ENCODE data around the gene POU2F1.
A peak's percentile ranks its signal among the peaks of the same experiment; 100 is the strongest.

The POU2F1 gene

DNA sequence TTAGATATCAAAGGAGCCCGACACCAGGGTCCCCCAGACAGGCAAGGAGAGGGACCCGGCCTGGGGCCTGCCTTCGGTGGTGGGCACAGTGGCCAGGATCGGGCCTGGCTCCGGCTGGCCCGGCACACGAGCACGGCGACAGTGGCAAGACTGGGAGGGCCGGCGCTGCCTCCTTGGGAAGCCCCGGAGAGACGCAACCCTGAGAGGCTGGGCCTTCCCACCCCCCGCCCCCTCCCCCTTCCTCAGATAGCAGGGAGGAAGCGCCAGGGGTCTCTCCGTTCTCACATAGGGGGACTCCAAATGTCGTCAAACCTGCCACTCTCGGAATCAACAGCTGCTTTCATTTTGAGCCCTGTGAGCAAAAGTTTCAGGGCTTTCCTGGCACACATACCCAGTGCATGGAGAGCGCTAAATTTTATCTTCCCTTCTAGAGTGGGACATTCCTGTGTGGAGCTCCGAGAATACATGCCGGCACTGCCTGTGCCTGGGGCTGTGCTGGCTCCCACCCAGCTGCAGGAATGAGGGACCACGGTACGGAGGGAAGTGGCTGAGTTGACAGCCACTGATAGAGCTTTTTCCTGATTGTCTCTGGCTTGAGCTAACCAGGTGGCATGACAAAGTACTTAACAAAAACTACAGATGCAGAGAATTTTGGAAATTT is 235.2 kb downstream of the POU2F1 start:
- Histone ChIP-seq H3K27me3 (ENCODE audit: control insufficient read depth in 1 of 2, insufficient read depth in 2 of 2, low read length in 2 of 2) (peaks cover 0 to 3% of the 10 kb centered on the region in 2 donors), H3K4me3 (ENCODE audit: low read depth in 1 of 2, low read length in 2 of 2) (peak overlapping the region; percentile 74 to 84), H3K9ac (ENCODE audit: low read depth in 1 of 2, low read length in 2 of 2) (peak overlapping the region; percentile 66 to 70), H3K27ac (ENCODE audit: low read depth, low read length) (no peak overlapping the region), H3K4me1 (ENCODE audit: control insufficient read depth in 1 of 2, insufficient read depth in 2 of 2, low read length in 2 of 2) (peaks cover 0 to 4% of the 10 kb centered on the region in 2 donors), H3K36me3 (ENCODE audit: control insufficient read depth in 1 of 2, insufficient read depth in 2 of 2, low read length in 2 of 2) (no peaks in the 10 kb centered on the region), H3K9me3 (ENCODE audit: control insufficient read depth in 1 of 2, low read length in 2 of 2) (no peaks in the 10 kb centered on the region)

DNA sequence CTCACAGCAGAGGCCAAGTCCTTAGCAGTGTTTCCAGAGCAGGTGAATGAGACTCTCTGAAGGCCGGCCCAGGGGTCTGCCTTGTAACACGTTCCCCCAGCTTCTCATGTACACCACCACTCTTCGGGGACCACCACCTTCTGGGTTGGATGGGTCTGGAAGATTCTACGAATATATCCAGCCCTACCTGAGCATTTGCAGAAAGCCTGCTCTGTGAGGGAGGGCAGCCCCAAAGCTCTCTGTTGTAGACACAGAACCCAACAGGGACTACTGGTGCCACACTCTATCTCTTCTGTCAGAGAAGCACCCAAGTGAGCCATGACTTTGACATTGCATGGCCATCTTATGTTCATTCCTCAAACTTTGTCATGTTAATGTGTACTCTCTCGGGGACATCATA is 235.8 kb downstream of the POU2F1 start:
- H3K36me3 ChIP-seq (ENCODE audit: control insufficient read depth in 1 of 2, insufficient read depth in 2 of 2, low read length in 2 of 2), result no peaks in the 10 kb centered on the region
- H3K9me3 ChIP-seq (ENCODE audit: control insufficient read depth in 1 of 2, low read length in 2 of 2), result no peaks in the 10 kb centered on the region
- H3K9ac ChIP-seq (ENCODE audit: low read depth in 1 of 2, low read length in 2 of 2), result no peak overlapping the region
- peaks cover 0 to 4% of the 10 kb centered on the region in 2 donors for H3K4me1 ChIP-seq (ENCODE audit: control insufficient read depth in 1 of 2, insufficient read depth in 2 of 2, low read length in 2 of 2)
- H3K4me3 ChIP-seq (ENCODE audit: low read depth in 1 of 2, low read length in 2 of 2), result peak overlapping the region in 1 of 2 donors; percentile 74
- H3K27ac ChIP-seq (ENCODE audit: low read depth, low read length), result no peak overlapping the region
- peaks cover 0 to 3% of the 10 kb centered on the region in 2 donors for H3K27me3 ChIP-seq (ENCODE audit: control insufficient read depth in 1 of 2, insufficient read depth in 2 of 2, low read length in 2 of 2)

DNA sequence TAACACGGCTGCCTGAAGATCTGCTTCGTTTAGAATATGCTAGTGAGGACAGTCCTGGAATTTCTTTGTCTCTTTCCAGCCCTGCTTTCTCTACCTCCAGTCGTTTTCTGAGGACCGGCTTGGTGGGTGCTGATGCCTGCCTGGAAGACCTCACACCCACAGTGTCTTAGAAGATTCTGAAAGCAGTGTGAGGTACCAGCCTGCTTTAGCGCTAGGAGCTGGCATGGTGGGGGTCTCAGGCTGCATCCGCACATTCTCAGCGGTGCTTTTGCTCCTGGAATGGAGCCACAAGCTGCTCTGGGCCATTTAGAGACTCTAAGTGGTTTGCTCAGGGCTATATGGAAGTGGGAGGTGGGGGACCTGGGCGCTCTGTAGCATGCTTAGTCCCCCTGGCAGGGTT is 236.2 kb downstream of the POU2F1 start:
- Histone ChIP-seq H3K27ac (ENCODE audit: low read depth, low read length) (no peak overlapping the region), H3K4me1 (ENCODE audit: control insufficient read depth in 1 of 2, insufficient read depth in 2 of 2, low read length in 2 of 2) (peaks cover 0 to 4% of the 10 kb centered on the region in 2 donors)

DNA sequence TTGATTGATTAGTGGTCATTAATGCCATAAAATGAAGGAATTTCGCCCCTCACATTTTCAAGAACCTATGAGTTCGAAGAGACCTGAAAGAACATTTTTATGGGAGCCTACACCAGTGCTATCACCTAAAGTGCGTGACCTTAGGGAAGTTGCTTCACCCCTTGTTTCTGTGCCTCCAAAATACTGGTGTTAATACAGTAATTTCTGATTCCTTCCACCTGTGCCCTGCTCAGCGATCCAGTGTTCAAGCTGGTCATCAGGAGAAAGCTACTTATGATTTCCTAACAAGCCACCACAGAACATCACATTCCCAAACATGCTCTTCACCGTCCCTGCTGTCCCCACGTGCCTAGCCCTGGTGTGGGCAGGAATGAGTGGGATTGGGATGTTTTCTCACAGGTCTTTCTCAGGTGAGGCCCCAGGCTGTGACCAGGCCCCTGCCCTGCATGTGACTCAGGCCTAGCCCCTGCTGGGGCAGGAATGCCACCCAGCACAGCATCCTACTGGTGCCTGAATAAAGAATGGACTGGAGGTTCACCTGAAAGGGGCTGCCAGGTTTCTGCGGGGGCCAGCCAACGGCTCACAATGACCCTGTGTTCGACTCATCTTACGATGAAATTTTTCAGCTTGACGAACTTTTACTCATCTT is 237.4 kb downstream of the POU2F1 start:
- Histone ChIP-seq H3K9me3 (ENCODE audit: control insufficient read depth in 1 of 2, low read length in 2 of 2) (no peaks in the 10 kb centered on the region), H3K9ac (ENCODE audit: low read depth in 1 of 2, low read length in 2 of 2) (no peak overlapping the region), H3K4me1 (ENCODE audit: control insufficient read depth in 1 of 2, insufficient read depth in 2 of 2, low read length in 2 of 2) (peaks cover 0 to 4% of the 10 kb centered on the region in 2 donors)

More for the DNA sequence above, 236.2 kb downstream of the POU2F1 start:
- Histone ChIP-seq H3K36me3 (ENCODE audit: control insufficient read depth in 1 of 2, insufficient read depth in 2 of 2, low read length in 2 of 2) (no peaks in the 10 kb centered on the region), H3K9me3 (ENCODE audit: control insufficient read depth in 1 of 2, low read length in 2 of 2) (no peaks in the 10 kb centered on the region), H3K27me3 (ENCODE audit: control insufficient read depth in 1 of 2, insufficient read depth in 2 of 2, low read length in 2 of 2) (peaks cover 0 to 3% of the 10 kb centered on the region in 2 donors), H3K4me3 (ENCODE audit: low read depth in 1 of 2, low read length in 2 of 2) (no peak overlapping the region), H3K9ac (ENCODE audit: low read depth in 1 of 2, low read length in 2 of 2) (no peak overlapping the region)

DNA sequence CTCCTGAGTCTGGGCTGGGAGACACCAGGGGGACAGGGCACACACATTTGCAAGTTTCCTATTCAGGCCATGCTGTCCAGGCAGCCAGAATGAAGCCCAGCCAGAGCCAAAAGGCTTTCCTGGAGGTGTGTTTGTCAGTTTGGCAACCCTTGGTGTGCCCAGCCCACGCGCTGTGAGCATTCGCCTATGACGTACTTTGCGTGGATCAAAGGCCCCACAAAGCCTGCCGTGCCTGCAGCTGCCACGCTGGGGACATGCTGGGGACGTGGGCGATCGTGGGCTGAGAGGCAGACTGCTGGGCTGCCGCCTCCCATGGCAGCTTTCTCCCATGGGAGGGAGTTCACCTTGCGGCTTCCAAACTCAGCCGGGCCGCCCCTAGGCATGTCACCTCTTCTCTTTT is 240.2 kb downstream of the POU2F1 start:
- H3K9me3 ChIP-seq (ENCODE audit: control insufficient read depth in 1 of 2, low read length in 2 of 2), result no peaks in the 10 kb centered on the region
- no peaks in the 10 kb centered on the region for H3K4me1 ChIP-seq (ENCODE audit: control insufficient read depth in 1 of 2, insufficient read depth in 2 of 2, low read length in 2 of 2)
- H3K27ac ChIP-seq (ENCODE audit: low read depth, low read length), result no peak overlapping the region
- H3K27me3 ChIP-seq (ENCODE audit: control insufficient read depth in 1 of 2, insufficient read depth in 2 of 2, low read length in 2 of 2), result no peaks in the 10 kb centered on the region
- H3K9ac ChIP-seq (ENCODE audit: low read depth in 1 of 2, low read length in 2 of 2), result no peak overlapping the region
- H3K36me3 ChIP-seq (ENCODE audit: control insufficient read depth in 1 of 2, insufficient read depth in 2 of 2, low read length in 2 of 2), result no peaks in the 10 kb centered on the region
- no peak overlapping the region for H3K4me3 ChIP-seq (ENCODE audit: low read depth in 1 of 2, low read length in 2 of 2)

More for the DNA sequence above, 237.4 kb downstream of the POU2F1 start:
- Histone ChIP-seq H3K36me3 (ENCODE audit: control insufficient read depth in 1 of 2, insufficient read depth in 2 of 2, low read length in 2 of 2) (no peaks in the 10 kb centered on the region), H3K27ac (ENCODE audit: low read depth, low read length) (no peak overlapping the region), H3K27me3 (ENCODE audit: control insufficient read depth in 1 of 2, insufficient read depth in 2 of 2, low read length in 2 of 2) (no peaks in the 10 kb centered on the region), H3K4me3 (ENCODE audit: low read depth in 1 of 2, low read length in 2 of 2) (no peak overlapping the region)

DNA sequence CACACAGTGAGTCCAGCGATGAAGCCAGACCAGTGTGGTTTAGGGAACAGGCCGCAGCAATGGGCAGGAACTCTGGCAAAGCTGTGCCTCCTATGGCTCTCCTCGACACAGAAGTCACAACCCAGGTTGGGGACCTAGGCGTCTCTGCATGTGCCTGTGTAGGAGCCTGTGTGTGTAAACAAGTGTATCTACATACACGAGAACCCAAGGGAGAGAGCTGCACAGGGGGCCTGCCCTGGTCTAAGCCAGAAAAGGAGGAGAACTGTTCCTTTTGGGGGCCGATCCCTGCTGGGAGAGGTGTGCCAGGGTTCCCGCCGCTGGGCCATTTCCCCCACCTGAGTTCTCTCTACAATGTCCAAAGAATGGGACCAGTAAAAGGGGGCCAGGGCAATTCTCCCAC is 241.7 kb downstream of the POU2F1 start:
- no peak overlapping the region for H3K4me3 ChIP-seq (ENCODE audit: low read depth in 1 of 2, low read length in 2 of 2)
- no peak overlapping the region for H3K27ac ChIP-seq (ENCODE audit: low read depth, low read length)
- H3K9ac ChIP-seq (ENCODE audit: low read depth in 1 of 2, low read length in 2 of 2), result no peak overlapping the region
- no peaks in the 10 kb centered on the region for H3K27me3 ChIP-seq (ENCODE audit: control insufficient read depth in 1 of 2, insufficient read depth in 2 of 2, low read length in 2 of 2)
- no peaks in the 10 kb centered on the region for H3K9me3 ChIP-seq (ENCODE audit: control insufficient read depth in 1 of 2, low read length in 2 of 2)
- H3K4me1 ChIP-seq (ENCODE audit: control insufficient read depth in 1 of 2, insufficient read depth in 2 of 2, low read length in 2 of 2), result no peaks in the 10 kb centered on the region
- no peaks in the 10 kb centered on the region for H3K36me3 ChIP-seq (ENCODE audit: control insufficient read depth in 1 of 2, insufficient read depth in 2 of 2, low read length in 2 of 2)

DNA sequence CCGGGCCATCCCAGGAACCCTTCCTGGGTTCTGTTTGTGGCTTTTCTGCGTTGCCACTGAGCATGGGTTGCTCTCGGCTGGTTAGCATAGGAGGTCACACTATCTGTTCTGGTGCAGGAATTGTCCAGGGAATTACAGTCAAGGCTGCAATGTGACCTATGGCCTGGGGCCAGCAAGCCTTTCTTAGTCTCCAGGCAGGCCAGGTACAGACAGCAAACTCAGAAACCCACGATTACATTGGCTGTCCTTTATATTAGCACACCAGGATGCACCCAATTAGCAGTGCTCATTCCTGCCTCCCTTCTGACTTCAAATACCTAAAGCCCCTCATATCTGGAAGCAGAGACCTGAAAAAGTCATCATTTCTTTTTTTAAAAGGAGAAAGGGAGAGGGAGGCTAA is 242.4 kb downstream of the POU2F1 start:
- Histone ChIP-seq H3K27ac (ENCODE audit: low read depth, low read length) (no peak overlapping the region), H3K9me3 (ENCODE audit: control insufficient read depth in 1 of 2, low read length in 2 of 2) (no peaks in the 10 kb centered on the region), H3K27me3 (ENCODE audit: control insufficient read depth in 1 of 2, insufficient read depth in 2 of 2, low read length in 2 of 2) (no peaks in the 10 kb centered on the region), H3K36me3 (ENCODE audit: control insufficient read depth in 1 of 2, insufficient read depth in 2 of 2, low read length in 2 of 2) (no peaks in the 10 kb centered on the region), H3K4me1 (ENCODE audit: control insufficient read depth in 1 of 2, insufficient read depth in 2 of 2, low read length in 2 of 2) (no peaks in the 10 kb centered on the region), H3K4me3 (ENCODE audit: low read depth in 1 of 2, low read length in 2 of 2) (no peak overlapping the region), H3K9ac (ENCODE audit: low read depth in 1 of 2, low read length in 2 of 2) (no peak overlapping the region)

DNA sequence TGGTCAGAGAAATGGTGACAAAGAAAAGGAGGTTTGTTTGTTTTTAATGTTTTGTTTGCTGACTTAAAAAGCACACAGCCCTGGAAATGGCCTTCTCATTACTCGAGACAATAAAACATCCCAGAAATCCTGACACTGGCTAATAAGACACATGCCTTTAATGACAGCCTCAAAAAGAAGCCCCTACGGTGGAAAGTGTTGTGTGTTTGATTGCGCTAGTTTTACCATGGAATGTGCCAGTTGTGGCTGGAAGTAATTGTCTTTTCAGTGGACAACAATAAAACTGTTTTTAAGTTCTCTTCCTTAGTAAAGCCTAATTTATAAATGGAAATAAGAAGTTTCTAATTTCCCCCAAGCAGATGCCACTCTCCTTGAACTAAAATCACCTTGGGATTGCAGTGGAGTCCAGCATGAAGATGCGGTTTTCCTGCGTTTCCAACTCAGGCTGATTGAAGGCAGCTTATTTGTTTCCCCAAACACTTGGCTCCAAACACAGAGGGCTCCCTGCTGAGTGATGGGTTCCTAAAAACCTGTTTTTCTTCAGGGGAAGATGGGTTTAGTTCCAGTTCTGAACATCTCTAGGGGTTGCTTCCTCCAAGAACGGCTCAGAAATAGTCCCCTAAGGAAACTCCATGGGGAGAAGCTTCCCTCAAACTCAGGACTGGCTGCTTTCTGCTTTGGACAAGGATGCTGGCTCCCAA is 243.3 kb downstream of the POU2F1 start:
- Histone ChIP-seq H3K27ac (ENCODE audit: low read depth, low read length) (no peak overlapping the region), H3K9ac (ENCODE audit: low read depth in 1 of 2, low read length in 2 of 2) (no peak overlapping the region), H3K36me3 (ENCODE audit: control insufficient read depth in 1 of 2, insufficient read depth in 2 of 2, low read length in 2 of 2) (no peaks in the 10 kb centered on the region), H3K4me3 (ENCODE audit: low read depth in 1 of 2, low read length in 2 of 2) (no peak overlapping the region), H3K9me3 (ENCODE audit: control insufficient read depth in 1 of 2, low read length in 2 of 2) (no peaks in the 10 kb centered on the region), H3K4me1 (ENCODE audit: control insufficient read depth in 1 of 2, insufficient read depth in 2 of 2, low read length in 2 of 2) (no peaks in the 10 kb centered on the region), H3K27me3 (ENCODE audit: control insufficient read depth in 1 of 2, insufficient read depth in 2 of 2, low read length in 2 of 2) (no peaks in the 10 kb centered on the region)

DNA sequence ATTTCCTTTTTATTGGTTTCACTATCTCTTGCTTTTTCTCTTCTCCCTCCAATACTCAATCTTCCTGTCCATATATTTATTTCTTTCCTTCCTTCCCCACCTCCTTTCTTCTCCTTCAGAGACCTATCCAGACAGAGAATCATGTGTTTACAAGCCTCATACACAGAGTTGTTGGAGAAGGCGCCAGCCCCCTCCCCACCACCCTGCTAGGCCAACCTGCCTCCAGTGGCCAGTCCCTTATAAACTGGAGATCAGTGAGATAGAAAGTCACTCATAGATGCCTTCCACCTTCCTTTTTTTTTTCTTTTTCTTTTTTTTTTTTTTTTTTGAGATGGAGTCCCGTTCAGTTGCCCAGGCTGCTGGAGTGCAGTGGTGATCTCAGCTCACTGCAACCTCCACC is 244.3 kb downstream of the POU2F1 start:
- Histone ChIP-seq H3K4me1 (ENCODE audit: control insufficient read depth in 1 of 2, insufficient read depth in 2 of 2, low read length in 2 of 2) (no peaks in the 10 kb centered on the region), H3K4me3 (ENCODE audit: low read depth in 1 of 2, low read length in 2 of 2) (no peak overlapping the region), H3K9me3 (ENCODE audit: control insufficient read depth in 1 of 2, low read length in 2 of 2) (no peaks in the 10 kb centered on the region), H3K27ac (ENCODE audit: low read depth, low read length) (no peak overlapping the region), H3K36me3 (ENCODE audit: control insufficient read depth in 1 of 2, insufficient read depth in 2 of 2, low read length in 2 of 2) (no peaks in the 10 kb centered on the region), H3K27me3 (ENCODE audit: control insufficient read depth in 1 of 2, insufficient read depth in 2 of 2, low read length in 2 of 2) (no peaks in the 10 kb centered on the region), H3K9ac (ENCODE audit: low read depth in 1 of 2, low read length in 2 of 2) (no peak overlapping the region)

DNA sequence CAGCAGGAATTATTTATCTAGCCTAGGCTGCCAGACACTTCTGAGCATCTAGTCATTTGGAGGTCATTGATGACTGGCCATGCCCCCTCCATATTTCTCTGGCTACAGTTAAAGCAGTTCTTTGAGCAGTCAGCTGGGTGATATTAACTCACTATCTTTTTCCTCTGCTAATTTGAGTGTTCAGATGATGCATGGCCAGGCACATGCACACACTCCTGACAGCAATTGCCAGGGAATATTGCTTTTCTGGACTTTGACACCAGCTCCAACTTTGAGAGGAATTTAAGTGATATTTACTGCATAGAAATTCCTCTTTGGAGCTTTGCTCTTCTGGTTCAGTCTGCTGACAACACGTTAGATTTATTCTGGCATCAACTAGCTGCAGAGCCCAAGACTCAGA is 245.1 kb downstream of the POU2F1 start:
- Histone ChIP-seq H3K27ac (ENCODE audit: low read depth, low read length) (no peak overlapping the region), H3K27me3 (ENCODE audit: control insufficient read depth in 1 of 2, insufficient read depth in 2 of 2, low read length in 2 of 2) (no peaks in the 10 kb centered on the region), H3K9ac (ENCODE audit: low read depth in 1 of 2, low read length in 2 of 2) (no peak overlapping the region), H3K4me1 (ENCODE audit: control insufficient read depth in 1 of 2, insufficient read depth in 2 of 2, low read length in 2 of 2) (no peaks in the 10 kb centered on the region), H3K4me3 (ENCODE audit: low read depth in 1 of 2, low read length in 2 of 2) (no peak overlapping the region), H3K36me3 (ENCODE audit: control insufficient read depth in 1 of 2, insufficient read depth in 2 of 2, low read length in 2 of 2) (no peaks in the 10 kb centered on the region), H3K9me3 (ENCODE audit: control insufficient read depth in 1 of 2, low read length in 2 of 2) (no peaks in the 10 kb centered on the region)
